ENCODE data around the gene SLC35D3. TPM values are rescaled to one million over a fixed set of nuclear protein-coding genes. Genes with fewer than 3 reads are reported as not detected.

The SLC35D3 gene
- total and polyA plus RNA-seq, 8 donors = 0.14 to 5.9 (median 0.56) TPM; not detected in 1

DNA sequence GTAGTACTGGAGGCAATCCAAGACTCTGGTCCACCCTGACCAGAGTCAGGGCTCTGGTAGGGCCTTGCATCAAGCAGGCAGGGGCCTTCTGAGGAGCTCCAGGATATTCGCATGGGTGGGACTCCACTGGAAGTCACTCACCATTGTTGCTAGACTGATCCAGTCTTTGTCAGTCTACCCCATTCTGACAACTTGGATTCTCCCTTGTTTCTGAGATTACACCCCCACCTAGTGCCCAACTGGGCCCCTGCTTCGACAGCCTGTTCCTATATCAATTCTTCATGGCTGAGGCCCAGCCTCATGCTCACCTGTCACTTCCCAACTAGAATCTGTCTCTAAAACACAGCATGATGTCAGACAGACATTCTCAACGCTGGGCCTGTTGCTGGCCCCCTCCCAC is 5.2 kb downstream of the SLC35D3 start:
- FAIRE-seq (no peak), ATAC-seq (peak in 3 of 4 donors; percentile 66 to 70 (median 66)), DNase-seq (peak in 2 of 6 donors; percentile 5 to 17)
- Histone ChIP-seq H3K27ac (no peak overlapping the region), H3K27me3 (no peaks in the 10 kb centered on the region), H3K4me3 (no peak overlapping the region), H3K36me3 (no peaks in the 10 kb centered on the region), H3K4me1 (no peaks in the 10 kb centered on the region), H3K9me3 (no peaks in the 10 kb centered on the region)
- WGBS, 2 donors = 59 to 62% methylated on average over 3 of the region's 3 CpGs
- TF ChIP-seq CTCF (IDR thresholded peaks at IDR 0.05) = peak in 1 of 4 donors; percentile 16
- intact Hi-C loops (cut with DNase I) = no loop called here

GRCh38 chr6:136930528-136930927 is 8.4 kb downstream of the SLC35D3 start:
- H3K4me1 ChIP-seq = no peaks in the 10 kb centered on the region
- DNase-seq (no peak), FAIRE-seq (no peak), ATAC-seq (no peak)
- H3K27me3 ChIP-seq = no peaks in the 10 kb centered on the region
- intact Hi-C loops (cut with DNase I) = no loop called here
- TF ChIP-seq CTCF (IDR thresholded peaks at IDR 0.05) = no peak
- no peak overlapping the region for H3K27ac ChIP-seq
- no peaks in the 10 kb centered on the region for H3K9me3 ChIP-seq
- WGBS, 2 donors = 93% methylated on average over 4 of the region's 4 CpGs
- H3K36me3 ChIP-seq = no peaks in the 10 kb centered on the region
- no peak overlapping the region for H3K4me3 ChIP-seq

GRCh38 chr6:136932599-136932998 is 10.5 kb downstream of the SLC35D3 start:
- intact Hi-C loops (cut with DNase I) = no loop called here
- Histone ChIP-seq H3K36me3 (no peaks in the 10 kb centered on the region), H3K27me3 (no peaks in the 10 kb centered on the region), H3K9me3 (no peaks in the 10 kb centered on the region), H3K4me1 (no peaks in the 10 kb centered on the region), H3K4me3 (no peak overlapping the region), H3K27ac (no peak overlapping the region)
- no peak for TF ChIP-seq CTCF (IDR thresholded peaks at IDR 0.05)
- FAIRE-seq (no peak), DNase-seq (no peak), ATAC-seq (peak; percentile 67 to 81 (median 75))
- WGBS, 2 donors = 65 to 68% methylated on average over 2 of the region's 2 CpGs

DNA sequence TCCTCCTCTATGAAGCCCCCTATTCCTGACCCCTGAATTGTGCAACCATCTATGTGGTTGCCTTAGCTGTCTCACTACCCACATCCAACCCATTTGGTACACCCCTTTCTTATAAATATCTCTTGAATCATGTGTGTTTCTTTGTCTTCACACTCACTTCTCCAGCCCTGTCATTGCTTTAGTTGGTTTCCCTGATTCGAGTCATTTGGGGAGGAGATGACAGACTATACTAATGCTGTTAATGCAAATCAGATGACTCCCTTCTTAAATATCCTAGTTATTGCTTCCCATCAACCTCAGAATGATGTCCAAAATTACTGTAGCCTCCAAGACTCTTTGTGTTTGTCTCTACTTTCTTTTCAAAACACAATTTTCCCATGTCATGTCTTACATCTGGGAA is 23.0 kb downstream of the SLC35D3 start:
- ATAC-seq (no peak), DNase-seq (no peak), FAIRE-seq (no peak)
- H3K9me3 ChIP-seq = no peaks in the 10 kb centered on the region
- no peaks in the 10 kb centered on the region for H3K27me3 ChIP-seq
- 52 to 57% methylated on average over 1 of the region's 1 CpG for WGBS, 2 donors
- intact Hi-C loops (cut with DNase I) = no loop called here
- no peaks in the 10 kb centered on the region for H3K4me1 ChIP-seq
- no peaks in the 10 kb centered on the region for H3K36me3 ChIP-seq
- no peak overlapping the region for H3K27ac ChIP-seq
- no peak overlapping the region for H3K4me3 ChIP-seq
- TF ChIP-seq CTCF (IDR thresholded peaks at IDR 0.05) = no peak

GRCh38 chr6:136945711-136946121 is 23.6 kb downstream of the SLC35D3 start:
- no peak overlapping the region for H3K27ac ChIP-seq
- no peak for FAIRE-seq

More at GRCh38 chr6:136945711-136946121, 23.6 kb downstream of the SLC35D3 start:
- TF ChIP-seq CTCF (IDR thresholded peaks at IDR 0.05) = no peak
- no peaks in the 10 kb centered on the region for H3K27me3 ChIP-seq
- ATAC-seq (no peak), DNase-seq (no peak)
- intact Hi-C loops (cut with DNase I) = no loop called here
- no peaks in the 10 kb centered on the region for H3K36me3 ChIP-seq
- 86 to 88% methylated on average over 4 of the region's 4 CpGs for WGBS, 2 donors
- H3K4me1 ChIP-seq = no peaks in the 10 kb centered on the region
- no peak overlapping the region for H3K4me3 ChIP-seq
- H3K9me3 ChIP-seq = no peaks in the 10 kb centered on the region
